Caco-2 (cell line): ENCODE data around the gene TCOF1. TPM values are rescaled to one million over a fixed set of nuclear protein-coding genes. Genes with fewer than 3 reads are reported as not detected.

ENCODE experiments used
- BruUV-seq: library from RNA; stranded (reverse); fragments of 400-500 nt; replicated peaks from 2 replicates; lab custom pipeline; 2021; lab: Mats Ljungman, UMichigan
- CTCF ChIA-PET: fragments of 300-600 bp; sonication (Branson Sonifier 250); formaldehyde crosslinking; loops from one replicate; lab custom pipeline; 2022; ENCODE audit warnings: antibody characterized with exemption; lab: Charles Lee
- POLR2A ChIA-PET: fragments of 300-600 bp; sonication (Branson Sonifier 250); formaldehyde crosslinking; loops from one replicate; lab custom pipeline; 2022; ENCODE audit warnings: antibody characterized with exemption; lab: Charles Lee
- DNase-seq, 2 experiments: peaks; one replicate each; pipeline versions ENCODE4 v3.0.0 to v3.0.0-alpha.2; 2020 to 2022
- H3K27me3 ChIP-seq: replicated peaks from 2 replicates; pipeline ENCODE4 v1.6.0; 2011; ENCODE audit warnings: low read length; ENCODE audit not compliant: control insufficient read depth, insufficient read depth
- H3K36me3 ChIP-seq: 2 replicates; pipeline ENCODE4 v1.5.1; 2011; ENCODE audit warnings: low read length; ENCODE audit not compliant: control insufficient read depth, insufficient read depth
- H3K4me1 ChIP-seq: fragments of 250-450 bp; sonication (Bioruptor Pico); 2 replicates; pipeline ENCODE4 v1.5.1; 2020; ENCODE audit warnings: mild to moderate bottlenecking
- H3K4me3 ChIP-seq: 2 replicates; pipeline ENCODE4 v1.5.1; 2011; ENCODE audit warnings: low read depth, mild to moderate bottlenecking, control low read depth, low read length
- H3K9me3 ChIP-seq: fragments of 250-450 bp; sonication (Bioruptor Pico); 2 replicates; pipeline ENCODE4 v1.5.1; 2020; ENCODE audit warnings: mild to moderate bottlenecking, moderate library complexity
- H3K27ac Mint-ChIP-seq: one replicate; pipeline ENCODE4 v1.8.0; 2022; ENCODE audit warnings: mixed read lengths; ENCODE audit not compliant: unreplicated experiment
- H3K27me3 Mint-ChIP-seq: one replicate; pipeline ENCODE4 v1.8.0; 2022; ENCODE audit warnings: mixed read lengths; ENCODE audit not compliant: insufficient read depth, unreplicated experiment
- H3K36me3 Mint-ChIP-seq: one replicate; pipeline ENCODE4 v1.8.0; 2022; ENCODE audit warnings: mild to moderate bottlenecking, mixed read lengths; ENCODE audit not compliant: insufficient read depth, unreplicated experiment
- H3K4me1 Mint-ChIP-seq: one replicate; pipeline ENCODE4 v1.8.0; 2022; ENCODE audit warnings: low read depth, mixed read lengths; ENCODE audit not compliant: unreplicated experiment
- H3K4me3 Mint-ChIP-seq: one replicate; pipeline ENCODE4 v1.8.0; 2022; ENCODE audit warnings: mild to moderate bottlenecking, moderate library complexity, mixed read lengths; ENCODE audit not compliant: unreplicated experiment
- H3K9me3 Mint-ChIP-seq: one replicate; pipeline ENCODE4 v1.8.0; 2022; ENCODE audit warnings: mixed read lengths; ENCODE audit not compliant: unreplicated experiment
- CTCF ChIP-seq, 2 experiments: fragments of 200-600 bp in 1 of 2; IDR thresholded peaks; 1 replicate in 1 of 2; 2 replicates in 1 of 2; pipeline versions ENCODE4 v1.5.1 to v1.8.0; 2011 to 2022; ENCODE audit warnings: antibody characterized with exemption in 1 of 2, control low read depth in 1 of 2, inconsistent platforms in 1 of 2, low read depth in 1 of 2, low read length in 1 of 2, mild to moderate bottlenecking in 1 of 2, moderate library complexity in 1 of 2; ENCODE audit not compliant: insufficient read depth in 1 of 2, severe bottlenecking in 1 of 2, unreplicated experiment in 1 of 2
- intact Hi-C: fragments of 100-400 bp; cut with micrococcal nuclease; formaldehyde crosslinking; loops from one replicate; pipeline ENCODE4 v1.10.0; 2022; ENCODE audit not compliant: unreplicated experiment
- total RNA-seq: library from RNA; stranded (reverse); gene quantifications from 2 replicates; pipeline ENCODE4 v1.2.3, GENCODE V29; 2022

Gene TCOF1
- total RNA-seq, 1 experiment from 2014 or later, result 112 TPM

- POLR2A ChIA-PET, result no interaction called here
- Mint-ChIP-seq H3K9me3 (no peaks in the 10 kb centered on the region), H3K27ac (peak overlapping the region; percentile 32), H3K4me1 (peaks cover 8% of the 10 kb centered on the region), H3K36me3 (peaks cover 77% of the 10 kb centered on the region), H3K4me3 (no peak overlapping the region), H3K27me3 (no peaks in the 10 kb centered on the region)
- H3K4me1 ChIP-seq, result 0 out of 2 replicates have a peak, but pooled peaks cover 4% of the 10 kb centered on the region
- TF ChIP-seq CTCF (IDR thresholded peaks at IDR 0.05; ENCODE audit: insufficient read depth in 1 of 2, low read depth in 1 of 2, low read length in 1 of 2, severe bottlenecking in 1 of 2, unreplicated experiment in 1 of 2), result no peak
- peaks cover 20% of the 10 kb centered on the region for H3K36me3 ChIP-seq
- H3K9me3 ChIP-seq, result no peaks in the 10 kb centered on the region
- intact Hi-C loops, result loop anchor here (1.0 kb wide), 1 partner anchor 15 kb away; no protein-coding TSS in a partner anchor
- no TSS peak for BruUV-seq
- no peak for DNase-seq
- CTCF ChIA-PET, result no interaction called here
- H3K4me3 ChIP-seq, result no peak overlapping the region
- H3K27me3 ChIP-seq, result no peaks in the 10 kb centered on the region
Measured at GRCh38 chr5:150443242-150444075, 86.0 kb downstream of the TCOF1 start.

GRCh38 chr5:150444770-150445169, 87.3 kb downstream of the TCOF1 start:
- H3K9me3 ChIP-seq, result no peaks in the 10 kb centered on the region
- Mint-ChIP-seq H3K4me3 (no peak overlapping the region), H3K27ac (no peak overlapping the region), H3K36me3 (peaks cover 91% of the 10 kb centered on the region), H3K9me3 (no peaks in the 10 kb centered on the region), H3K27me3 (no peaks in the 10 kb centered on the region), H3K4me1 (peaks cover 8% of the 10 kb centered on the region)
- intact Hi-C loops, result no loop called here
- 0 out of 2 replicates have a peak, but pooled peaks cover 4% of the 10 kb centered on the region for H3K4me1 ChIP-seq
- no TSS peak for BruUV-seq
- CTCF ChIA-PET, result interaction anchor here (1.5 kb wide), 1 partner anchor 9 kb away, joined by 4 read pairs; no protein-coding TSS in a partner anchor
- H3K36me3 ChIP-seq, result peaks cover 20% of the 10 kb centered on the region
- no peak for DNase-seq
- H3K27me3 ChIP-seq, result no peaks in the 10 kb centered on the region
- TF ChIP-seq CTCF (IDR thresholded peaks at IDR 0.05; ENCODE audit: insufficient read depth in 1 of 2, low read depth in 1 of 2, low read length in 1 of 2, severe bottlenecking in 1 of 2, unreplicated experiment in 1 of 2), result no peak
- POLR2A ChIA-PET, result no interaction called here
- H3K4me3 ChIP-seq, result no peak overlapping the region

- Mint-ChIP-seq H3K27ac (no peak overlapping the region), H3K27me3 (no peaks in the 10 kb centered on the region), H3K9me3 (no peaks in the 10 kb centered on the region), H3K4me1 (peaks cover 8% of the 10 kb centered on the region), H3K4me3 (no peak overlapping the region), H3K36me3 (peaks cover 90% of the 10 kb centered on the region)
- Histone ChIP-seq H3K4me1 (0 out of 2 replicates have a peak, but pooled peaks cover 4% of the 10 kb centered on the region), H3K9me3 (no peaks in the 10 kb centered on the region), H3K4me3 (no peak overlapping the region), H3K36me3 (peaks cover 20% of the 10 kb centered on the region), H3K27me3 (no peaks in the 10 kb centered on the region)
- CTCF ChIA-PET, result no interaction called here
- BruUV-seq, result no TSS peak
- intact Hi-C loops, result no loop called here
- TF ChIP-seq CTCF (IDR thresholded peaks at IDR 0.05; ENCODE audit: insufficient read depth in 1 of 2, low read depth in 1 of 2, low read length in 1 of 2, severe bottlenecking in 1 of 2, unreplicated experiment in 1 of 2), result no peak
- DNase-seq, result no peak
- POLR2A ChIA-PET, result interaction anchor here (0.6 kb wide), 1 partner anchor 173 kb away, joined by 5 read pairs; no protein-coding TSS in a partner anchor
Measured at GRCh38 chr5:150446088-150446487, 88.6 kb downstream of the TCOF1 start.
